GM12873 (cell line): ENCODE results near the gene UTS2.

Experiments
- TF ChIP-seq, protein P1 (sequence below): IDR thresholded peaks from 2 replicates; pipeline ENCODE4 v1.5.1; 2012; ENCODE audit warnings: low read depth, mild to moderate bottlenecking, moderate library complexity, low read length, control low read depth; ENCODE audit not compliant: insufficient read depth; ENCODE audit errors: missing control alignments

Gene UTS2

GRCh38 chr1:7873801-7874795 lies 21.2 kb upstream of the UTS2 start:
- TF ChIP-seq, protein P1, sequence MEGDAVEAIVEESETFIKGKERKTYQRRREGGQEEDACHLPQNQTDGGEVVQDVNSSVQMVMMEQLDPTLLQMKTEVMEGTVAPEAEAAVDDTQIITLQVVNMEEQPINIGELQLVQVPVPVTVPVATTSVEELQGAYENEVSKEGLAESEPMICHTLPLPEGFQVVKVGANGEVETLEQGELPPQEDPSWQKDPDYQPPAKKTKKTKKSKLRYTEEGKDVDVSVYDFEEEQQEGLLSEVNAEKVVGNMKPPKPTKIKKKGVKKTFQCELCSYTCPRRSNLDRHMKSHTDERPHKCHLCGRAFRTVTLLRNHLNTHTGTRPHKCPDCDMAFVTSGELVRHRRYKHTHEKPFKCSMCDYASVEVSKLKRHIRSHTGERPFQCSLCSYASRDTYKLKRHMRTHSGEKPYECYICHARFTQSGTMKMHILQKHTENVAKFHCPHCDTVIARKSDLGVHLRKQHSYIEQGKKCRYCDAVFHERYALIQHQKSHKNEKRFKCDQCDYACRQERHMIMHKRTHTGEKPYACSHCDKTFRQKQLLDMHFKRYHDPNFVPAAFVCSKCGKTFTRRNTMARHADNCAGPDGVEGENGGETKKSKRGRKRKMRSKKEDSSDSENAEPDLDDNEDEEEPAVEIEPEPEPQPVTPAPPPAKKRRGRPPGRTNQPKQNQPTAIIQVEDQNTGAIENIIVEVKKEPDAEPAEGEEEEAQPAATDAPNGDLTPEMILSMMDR, result no peak

DNA sequence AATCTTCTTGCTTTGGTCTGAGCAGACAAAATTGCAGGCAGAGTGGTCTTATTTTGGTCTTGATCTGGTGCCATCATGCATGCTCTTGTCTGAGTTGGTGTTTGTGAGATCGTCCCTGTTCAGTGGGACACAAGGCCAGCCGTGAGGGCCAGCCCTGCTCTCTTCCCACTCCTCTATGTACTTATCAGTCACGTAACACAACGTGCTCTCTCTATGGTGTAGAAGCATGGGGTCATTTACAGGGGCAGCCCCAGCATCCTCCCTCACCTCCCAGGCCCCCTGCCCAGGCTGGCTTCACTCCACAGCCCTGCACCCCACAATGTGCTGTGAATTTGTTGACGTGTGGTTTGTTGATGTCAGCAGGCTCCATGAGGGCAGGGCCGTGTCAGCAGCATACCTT lies 18.3 kb upstream of the UTS2 start:
- TF ChIP-seq, protein P1, result no peak

DNA sequence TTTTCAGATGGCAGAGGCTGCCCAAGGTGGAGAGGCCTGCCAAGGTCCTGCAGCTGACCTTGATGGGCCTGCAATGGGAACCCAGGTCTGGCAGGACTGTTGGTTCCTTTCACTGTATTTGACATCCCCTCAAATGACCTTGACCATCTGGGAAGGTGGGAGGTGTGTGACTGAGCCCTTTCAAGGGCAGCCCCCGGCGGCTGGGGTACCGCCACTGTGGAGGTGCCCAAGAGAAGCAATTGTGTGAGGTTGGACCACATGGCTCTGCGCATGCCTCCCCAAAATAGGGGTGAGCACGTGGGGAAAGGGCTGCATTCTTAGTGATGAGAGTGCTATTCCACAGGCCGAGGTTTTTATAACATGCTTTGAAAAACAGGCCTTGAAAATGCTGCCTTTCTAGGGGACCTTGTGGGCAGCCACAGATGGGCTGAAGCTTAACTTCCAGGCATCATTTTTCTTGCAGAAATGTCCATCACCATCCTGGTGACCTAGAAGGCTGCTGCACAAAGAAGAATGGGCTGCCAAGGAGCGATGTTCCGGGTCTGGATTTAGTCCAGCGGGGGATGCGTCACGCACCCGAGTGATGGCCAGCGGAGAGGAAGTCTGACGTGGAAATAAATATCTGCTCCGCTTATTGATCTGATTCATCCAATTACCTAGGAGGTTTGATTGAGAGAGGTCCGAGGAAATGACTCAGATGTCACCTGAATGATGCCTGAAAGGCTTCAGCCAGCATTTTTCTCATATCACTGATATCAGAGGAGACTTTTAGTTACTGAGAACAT lies 16.5 kb upstream of the UTS2 start:
- TF ChIP-seq, protein P1, result no peak

DNA sequence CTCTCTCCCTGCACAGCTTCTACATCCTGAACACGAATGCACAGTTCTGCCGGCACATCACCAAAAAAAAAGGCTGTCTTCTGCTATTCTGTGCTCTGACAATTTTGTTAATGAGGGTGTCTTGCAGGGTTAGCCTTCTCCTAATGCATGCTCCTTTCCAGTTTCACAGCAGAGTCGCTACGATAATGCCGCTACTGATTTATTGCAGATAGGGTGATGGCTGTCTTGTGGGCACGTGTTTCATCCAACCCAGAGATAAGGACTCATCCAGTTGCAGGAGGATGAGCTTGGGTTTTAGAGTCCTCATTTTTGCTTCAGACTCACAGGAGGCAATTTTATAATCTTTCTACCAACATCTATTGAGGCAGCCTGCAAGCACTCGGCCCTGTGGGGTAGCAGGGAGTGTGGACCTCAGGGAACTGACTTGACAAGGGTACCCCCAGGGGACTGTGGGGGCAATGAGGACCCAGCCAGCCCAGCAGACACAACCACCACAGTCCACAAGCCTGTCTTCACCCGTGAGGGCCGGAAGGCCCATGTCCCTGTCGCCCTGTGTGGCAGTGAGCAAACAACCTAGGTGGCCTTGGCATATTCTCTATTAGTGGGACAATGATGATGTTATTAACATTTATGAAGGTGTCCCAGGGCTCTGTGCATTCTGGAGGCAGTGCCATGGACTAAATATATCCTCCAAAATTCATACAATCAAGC lies 15.4 kb upstream of the UTS2 start:
- TF ChIP-seq, protein P1, result no peak

GRCh38 chr1:7865978-7866377 lies 13.1 kb upstream of the UTS2 start:
- TF ChIP-seq, protein P1, result no peak

DNA sequence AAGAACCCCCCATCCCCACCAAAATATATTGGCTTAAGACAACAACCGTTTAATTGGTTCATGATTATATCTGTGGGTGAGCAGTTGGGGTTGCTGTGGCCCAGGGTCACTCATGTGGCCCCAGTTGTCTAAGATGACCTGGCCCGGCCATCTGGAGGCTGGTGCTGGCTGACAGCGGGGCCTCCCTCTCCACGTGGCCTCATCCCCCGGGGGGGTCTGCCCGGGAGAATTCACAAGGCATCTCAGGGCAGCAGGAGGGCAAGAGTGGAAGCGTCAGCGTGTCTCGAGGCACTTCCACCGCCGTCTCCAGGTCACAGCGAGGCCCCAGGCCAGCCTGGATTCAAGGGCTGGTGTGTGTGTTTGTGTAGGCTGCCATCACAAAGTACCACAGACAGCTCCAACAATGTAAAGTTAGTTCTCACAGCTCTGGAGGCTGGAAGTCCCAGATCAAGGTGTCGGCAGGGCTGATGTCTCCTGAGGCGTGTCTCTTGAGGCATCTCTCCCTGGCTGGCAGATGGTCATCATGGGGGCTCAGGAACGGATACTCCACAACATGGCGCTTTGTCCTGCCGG lies 11.0 kb upstream of the UTS2 start:
- TF ChIP-seq, protein P1, result no peak
